ENCODE data around the gene RNU6-9.

RNU6-9 gene

DNA sequence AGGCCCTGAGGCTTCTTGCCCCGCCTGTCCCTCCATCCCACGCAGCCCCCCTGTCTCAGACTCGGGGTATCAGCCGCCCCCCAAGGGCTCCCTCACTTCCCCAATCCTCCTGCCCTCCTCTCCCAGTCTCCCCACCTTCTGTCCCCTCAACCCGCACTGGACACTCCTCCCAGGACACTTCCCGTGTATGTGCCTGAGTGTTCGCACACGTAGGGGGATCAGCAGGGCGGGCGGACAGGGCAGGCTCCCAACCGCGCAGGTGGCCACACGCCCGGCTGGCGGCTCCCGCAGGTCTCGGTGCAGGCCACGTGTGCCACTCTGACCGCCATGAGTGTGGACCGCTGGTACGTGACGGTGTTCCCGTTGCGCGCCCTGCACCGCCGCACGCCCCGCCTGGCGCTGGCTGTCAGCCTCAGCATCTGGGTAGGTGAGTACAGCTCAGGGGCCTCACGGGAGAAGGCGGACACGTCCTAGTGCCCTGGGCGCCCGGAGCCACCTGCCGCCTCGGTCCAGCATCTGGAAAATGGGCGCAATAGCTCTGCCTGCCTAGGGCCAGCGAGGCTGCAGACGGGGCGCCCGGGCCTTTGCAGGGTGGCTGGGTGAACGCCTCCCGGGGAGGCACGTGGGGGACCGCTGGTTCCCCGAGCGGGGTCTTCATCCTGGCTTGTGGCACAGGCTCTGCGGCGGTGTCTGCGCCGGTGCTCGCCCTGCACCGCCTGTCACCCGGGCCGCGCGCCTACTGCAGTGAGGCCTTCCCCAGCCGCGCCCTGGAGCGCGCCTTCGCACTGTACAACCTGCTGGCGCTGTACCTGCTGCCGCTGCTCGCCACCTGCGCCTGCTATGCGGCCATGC lies 26.1 kb downstream of the RNU6-9 start:
- no peak for DNase-seq

GRCh38 chr19:920051-920864 lies 27.0 kb downstream of the RNU6-9 start:
- no peak for DNase-seq

- no peak for DNase-seq
Observed at GRCh38 chr19:924553-925086, 31.3 kb downstream of the RNU6-9 start.

- DNase-seq: peak; percentile 68
Observed at GRCh38 chr19:925087-925525, 31.8 kb downstream of the RNU6-9 start.

DNA sequence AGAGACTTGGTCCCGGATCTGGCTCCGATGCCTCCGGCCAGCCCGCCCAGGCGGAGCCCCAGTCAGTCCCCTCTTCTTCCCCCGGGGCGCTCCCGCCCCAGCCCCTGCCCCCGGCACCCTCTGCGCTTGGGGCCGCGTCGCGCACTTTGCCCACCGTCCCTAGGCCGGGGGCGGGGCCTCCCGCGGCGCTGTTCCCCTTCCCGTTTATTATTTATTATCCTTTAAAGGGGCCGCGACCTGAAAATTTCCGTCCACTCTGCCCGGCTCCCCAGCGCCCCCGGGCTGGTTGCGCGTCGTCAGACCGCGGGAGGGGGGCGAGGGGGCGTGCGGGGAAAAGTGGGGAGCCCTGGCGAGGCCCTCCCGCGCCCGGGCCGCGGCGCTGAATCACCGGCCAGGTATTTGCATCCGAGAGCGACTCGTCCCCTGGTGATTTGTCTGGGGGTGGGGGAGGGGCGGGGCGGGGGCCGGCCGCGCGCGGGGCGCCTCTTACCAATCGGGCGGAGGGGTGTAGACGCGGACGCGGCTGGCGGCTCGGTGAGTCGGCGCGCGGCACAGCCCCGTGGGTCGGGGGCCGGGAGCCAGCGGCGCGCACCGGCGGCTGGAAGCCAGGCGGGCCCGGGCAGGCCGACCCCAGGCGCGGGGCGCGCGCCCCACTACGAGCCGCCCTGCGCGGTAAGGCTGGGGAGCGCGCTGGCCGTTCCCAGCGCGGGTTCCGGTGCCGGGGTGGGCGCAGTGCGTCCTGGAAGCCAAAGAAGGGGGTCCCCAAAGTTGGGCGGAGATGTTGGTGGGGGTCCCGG lies 32.4 kb downstream of the RNU6-9 start, which contains the start of gene ARID3A:
Gene ARID3A, plus strand, starts transcription at position 510 of the 797 bp plus-strand sequence. CDS start 3,494 bp downstream, outside the sequence.
- DNase-seq: peak; percentile 79

DNA sequence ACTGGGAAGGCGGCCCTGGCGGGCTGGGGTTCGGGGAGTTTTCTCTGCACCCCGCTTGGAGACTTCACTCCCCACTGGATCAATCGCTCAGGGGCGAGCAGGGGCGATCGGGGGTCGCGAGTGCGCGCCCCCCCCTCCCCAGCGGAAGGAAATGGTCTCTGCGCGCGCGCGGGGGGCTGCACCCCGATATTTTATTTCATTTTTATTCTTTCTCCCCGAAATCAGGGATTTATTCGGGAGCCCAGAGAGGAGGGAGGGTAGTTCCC lies 33.0 kb downstream of the RNU6-9 start:
- no peak for DNase-seq

- DNase-seq: peak; percentile 89
Observed at GRCh38 chr19:926589-927350, 33.5 kb downstream of the RNU6-9 start.

DNA sequence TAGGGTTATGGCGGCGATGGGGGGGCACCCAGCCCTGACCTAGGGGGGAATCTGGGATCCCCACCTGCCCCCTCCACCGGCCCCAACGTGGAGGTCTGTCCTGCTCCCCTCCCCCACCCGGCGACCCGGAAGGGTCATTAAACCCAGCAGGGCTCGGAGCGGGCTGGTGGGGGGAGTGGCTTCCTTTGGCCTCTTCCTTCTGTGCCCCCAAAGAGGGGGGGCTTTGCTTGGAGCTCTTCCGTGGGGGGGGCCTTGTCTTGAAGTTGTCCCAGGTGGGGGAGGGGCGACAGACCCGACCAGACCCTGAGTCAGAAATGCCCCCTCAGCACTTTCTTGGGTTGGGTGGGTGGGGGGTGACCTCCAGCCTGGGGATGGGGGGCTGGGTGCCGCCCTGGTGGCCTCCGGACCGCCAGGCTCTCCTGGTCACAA lies 34.1 kb downstream of the RNU6-9 start:
- DNase-seq: no peak

GRCh38 chr19:927780-928401 lies 34.6 kb downstream of the RNU6-9 start:
- DNase-seq: no peak

DNA sequence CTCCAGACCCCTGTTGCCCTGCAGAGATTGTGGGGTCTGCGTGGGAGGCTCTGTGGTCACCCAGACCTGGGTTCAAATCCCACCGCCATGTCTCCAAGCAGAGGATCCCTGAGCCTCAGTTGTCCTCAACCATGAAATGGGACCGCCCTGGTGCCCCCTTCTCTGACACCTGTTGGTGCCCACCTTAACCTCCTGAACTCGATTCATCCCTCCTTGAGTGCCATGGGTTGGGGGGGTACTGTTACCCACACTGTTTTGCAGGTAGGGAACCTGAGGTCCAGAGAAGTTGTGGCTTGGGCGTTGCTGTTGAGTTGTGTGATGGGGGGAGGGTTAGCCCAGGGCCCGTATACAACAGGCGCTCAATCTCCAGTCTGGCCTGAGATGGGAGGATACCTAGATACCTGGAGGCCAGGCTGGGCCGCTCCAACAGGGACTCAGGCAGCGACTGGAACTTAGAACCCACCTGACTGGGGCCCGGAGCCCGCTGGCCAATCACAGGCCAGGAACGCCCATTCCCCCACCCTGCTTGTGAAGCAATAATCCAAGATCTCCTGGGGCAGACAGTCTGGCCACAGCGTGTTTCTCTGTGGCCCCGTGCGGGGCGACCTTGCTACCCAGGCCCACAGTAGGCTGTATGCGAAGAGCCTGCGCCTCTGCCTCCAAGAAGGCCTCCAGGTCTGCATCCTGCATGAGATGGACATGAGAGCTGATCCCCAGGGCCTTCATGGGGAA lies 35.4 kb downstream of the RNU6-9 start:
- no peak for DNase-seq

DNA sequence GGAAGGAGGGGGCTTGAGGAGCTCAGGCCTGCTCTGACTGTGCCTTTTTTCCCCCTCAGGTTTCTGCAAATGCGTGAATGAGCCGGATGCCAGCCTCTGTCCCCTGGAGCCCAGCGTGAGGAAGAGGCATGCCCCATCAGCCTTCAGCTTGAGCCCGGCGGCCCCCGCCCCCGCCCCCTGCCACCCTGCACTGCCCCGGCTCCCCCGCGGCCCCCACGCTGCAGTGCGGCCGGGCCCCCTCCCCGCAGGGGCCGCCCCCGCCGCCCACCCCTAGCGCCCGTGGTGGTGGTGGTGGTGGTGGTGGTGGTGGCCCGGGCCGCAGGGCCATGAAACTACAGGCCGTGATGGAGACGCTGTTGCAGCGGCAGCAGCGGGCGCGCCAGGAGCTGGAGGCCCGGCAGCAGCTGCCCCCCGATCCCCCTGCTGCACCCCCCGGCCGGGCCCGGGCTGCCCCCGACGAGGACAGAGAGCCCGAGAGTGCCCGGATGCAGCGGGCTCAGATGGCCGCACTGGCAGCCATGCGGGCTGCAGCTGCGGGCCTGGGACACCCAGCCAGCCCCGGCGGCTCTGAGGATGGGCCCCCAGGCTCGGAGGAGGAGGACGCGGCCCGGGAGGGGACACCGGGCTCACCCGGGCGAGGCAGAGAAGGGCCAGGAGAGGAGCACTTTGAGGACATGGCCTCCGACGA lies 36.1 kb downstream of the RNU6-9 start:
- no peak for DNase-seq

DNA sequence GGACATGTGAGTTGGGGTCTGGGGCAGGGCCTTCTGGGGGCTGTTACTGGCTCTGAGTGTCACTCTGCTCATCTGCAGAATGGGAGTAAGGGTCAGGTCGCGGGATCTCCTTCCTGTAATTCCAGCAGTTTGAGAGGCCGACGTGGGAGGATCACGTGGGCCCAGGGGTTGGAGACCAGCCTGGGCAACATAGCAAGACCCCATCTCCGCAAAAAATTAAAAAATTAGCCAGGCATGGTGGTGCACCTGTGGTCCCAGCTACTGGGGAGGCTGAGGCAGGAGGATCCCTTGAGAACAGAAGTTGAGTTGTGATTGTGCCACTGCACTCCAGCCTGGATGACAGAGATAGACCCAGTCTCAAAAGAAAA lies 36.6 kb downstream of the RNU6-9 start:
- no peak for DNase-seq

GRCh38 chr19:931860-932647 lies 38.8 kb downstream of the RNU6-9 start:
- no peak for DNase-seq

DNA sequence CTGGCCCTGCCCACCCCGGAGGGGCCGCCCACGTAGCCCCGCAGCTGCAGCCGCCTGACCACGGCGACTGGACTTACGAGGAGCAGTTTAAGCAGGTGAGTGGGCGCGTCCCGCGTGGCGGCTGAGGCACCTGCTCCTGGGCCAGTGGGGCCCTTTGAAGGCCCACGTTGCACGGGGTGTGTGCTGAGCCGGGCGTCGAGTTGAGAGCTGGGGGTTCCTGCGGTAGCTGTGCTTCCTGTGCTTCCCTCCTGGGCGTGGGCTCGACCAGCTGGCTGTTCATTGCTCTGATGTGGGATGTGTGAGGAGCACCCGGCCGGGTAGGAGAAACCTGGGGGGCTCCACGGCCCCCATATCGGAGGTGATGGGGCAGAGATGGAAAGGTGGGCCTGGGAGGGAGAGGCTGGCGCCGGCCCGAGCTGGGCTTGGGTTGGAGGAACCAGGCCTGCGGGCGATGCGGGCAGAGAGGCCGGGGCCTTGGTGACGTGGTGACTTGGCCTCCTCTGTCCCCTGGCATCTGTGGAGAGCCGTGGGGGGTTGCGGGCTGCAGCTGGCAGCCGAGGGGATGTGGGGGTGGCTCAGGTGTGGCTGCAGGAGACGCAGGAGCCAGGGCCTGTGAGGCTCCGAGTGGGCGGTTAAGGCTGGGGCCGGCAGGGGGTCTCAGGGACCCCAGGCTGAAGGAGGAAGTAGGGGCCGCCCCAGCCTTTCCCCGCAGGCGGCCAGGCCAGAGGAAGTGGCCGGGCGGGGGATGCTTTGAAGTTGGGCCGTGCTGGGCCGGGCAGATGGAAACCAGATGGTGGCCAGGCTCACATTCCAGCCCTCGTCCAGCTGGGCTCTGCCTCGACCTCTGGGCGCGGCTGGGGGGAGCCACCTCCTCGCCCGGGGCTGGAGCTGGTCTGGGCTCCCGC lies 39.6 kb downstream of the RNU6-9 start:
- DNase-seq: peak; percentile 64

DNA sequence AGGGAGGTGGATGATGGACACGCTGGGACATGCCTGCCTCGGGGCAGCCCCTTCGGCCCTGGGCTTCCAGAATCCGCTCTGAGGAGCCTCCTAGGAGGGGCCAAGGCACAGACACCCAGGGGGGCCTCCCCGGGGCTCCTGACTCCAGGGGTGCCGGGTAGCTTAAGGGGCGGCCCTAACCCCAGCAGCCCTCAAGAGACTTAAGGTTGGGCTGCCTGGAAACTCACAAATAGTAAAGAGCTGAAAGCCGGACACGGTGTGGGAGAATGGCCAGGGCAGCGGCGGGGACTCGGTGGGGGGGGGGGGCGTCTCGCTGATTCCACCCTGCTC lies 40.2 kb downstream of the RNU6-9 start:
- DNase-seq: no peak

- DNase-seq: no peak
Observed at GRCh38 chr19:934197-934840, 41.0 kb downstream of the RNU6-9 start.

DNA sequence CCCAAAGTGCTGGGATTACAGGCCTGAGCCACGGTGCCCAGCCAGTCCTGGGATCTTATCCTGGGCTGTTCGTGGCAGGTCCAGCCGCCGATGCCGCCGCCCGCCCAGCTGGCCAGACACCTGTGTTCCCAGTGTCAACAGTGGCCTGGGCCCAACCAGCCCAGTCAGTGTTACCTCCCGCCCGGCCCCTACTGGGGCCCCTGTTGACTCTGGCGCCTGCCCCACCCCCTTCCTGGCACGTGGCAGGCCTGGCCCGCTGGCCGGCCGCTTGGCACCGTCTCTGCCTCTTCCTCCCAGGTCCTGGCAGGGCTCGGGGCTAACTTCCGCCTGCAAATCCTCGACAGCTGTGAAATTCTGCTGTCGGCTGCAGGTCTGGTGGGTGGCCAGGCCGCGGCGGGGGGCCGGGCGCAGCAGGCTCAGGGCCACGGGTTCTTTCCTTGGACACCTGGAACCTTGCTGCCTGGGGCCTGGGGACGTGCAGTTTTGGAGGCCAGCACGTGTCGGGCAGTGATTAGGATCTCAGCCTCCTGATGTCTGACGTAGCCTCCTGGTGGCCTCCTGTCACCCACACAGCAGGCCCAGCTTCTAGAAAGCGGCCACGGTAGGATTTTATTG lies 41.7 kb downstream of the RNU6-9 start:
- peak; percentile 63 for DNase-seq

GRCh38 chr19:936175-936546 lies 42.9 kb downstream of the RNU6-9 start:
- no peak for DNase-seq

Measured in inflammatory macrophage treated with lipopolysaccharide for 4 hours (primary cell).